SK-N-SH (cell line): ENCODE results near the gene ST13. TPM values are rescaled to one million over a fixed set of nuclear protein-coding genes. Genes with fewer than 3 reads are reported as not detected.
"Not testable (repeated sequence)": the region's sequence is repeated elsewhere in the genome, so short reads cannot be mapped to it uniquely, and the experiment has no call there.

Experiments
- CTCF ChIA-PET: fragments of 300-600, 350-600 bp; formaldehyde crosslinking; extraction: SDS; loops from one replicate; lab custom pipeline; 2021; lab: Yijun Ruan, JAX
- POLR2A ChIA-PET: fragments of 350-600 bp; sonication (Branson Sonifier 250); formaldehyde crosslinking; extraction: SDS; loops from one replicate; lab custom pipeline; 2020; ENCODE audit warnings: antibody characterized with exemption, inconsistent platforms; lab: Yijun Ruan, JAX
- DNase-seq: peaks from one replicate; pipeline ENCODE4 v3.0.0; 2012
- H2AFZ ChIP-seq: fragments of 200-600 bp; sonication (generic); 2 replicates; pipeline ENCODE4 v1.8.1; 2016; ENCODE audit warnings: antibody characterized with exemption, mild to moderate bottlenecking, low read depth
- H3F3A ChIP-seq: fragments of 200-600 bp; sonication (generic); replicated peaks from 2 replicates; pipeline ENCODE3; 2016; ENCODE audit warnings: antibody characterized with exemption, mild to moderate bottlenecking; ENCODE audit not compliant: insufficient read depth
- H3K27ac ChIP-seq, 2 experiments: fragments of 200-500 bp in 1 of 2; fragments of 200-600 bp in 1 of 2; sonication (Bioruptor generic) in 1 of 2; sonication (generic), shearing (Covaris generic) in 1 of 2; 2 replicates each; pipeline versions ENCODE4 v1.5.1 to v1.6.1; 2014 to 2016; ENCODE audit warnings: low read depth in 2 of 2, inconsistent platforms in 1 of 2, low read length in 1 of 2, mild to moderate bottlenecking in 1 of 2, mixed read lengths in 1 of 2
- H3K27me3 ChIP-seq: fragments of 200-600 bp; sonication (generic), shearing (Covaris generic); 2 replicates; pipeline ENCODE4 v1.6.1; 2016; ENCODE audit warnings: mixed run types; ENCODE audit not compliant: insufficient read depth
- H3K36me3 ChIP-seq, 2 experiments: fragments of 200-500 bp in 1 of 2; fragments of 200-600 bp in 1 of 2; sonication (Bioruptor generic) in 1 of 2; sonication (generic) in 1 of 2; replicated peaks in 1 of 2; 2 replicates each; pipeline versions ENCODE3 to v1.5.1; 2014 to 2016; ENCODE audit warnings: low read length in 1 of 2, mild to moderate bottlenecking in 1 of 2; ENCODE audit not compliant: insufficient read depth in 2 of 2, control insufficient read depth in 1 of 2
- H3K4me1 ChIP-seq, 2 experiments: fragments of 200-500 bp in 1 of 2; fragments of 200-600 bp in 1 of 2; sonication (Bioruptor generic) in 1 of 2; sonication (generic), shearing (Covaris generic) in 1 of 2; 2 replicates each; pipeline versions ENCODE4 v1.5.1 to v1.6.1; 2014 to 2016; ENCODE audit warnings: low read depth in 1 of 2, low read length in 1 of 2, mixed run types in 1 of 2; ENCODE audit not compliant: insufficient read depth in 2 of 2, control insufficient read depth in 1 of 2
- H3K4me2 ChIP-seq: fragments of 200-600 bp; sonication (generic), shearing (Covaris generic); 2 replicates; pipeline ENCODE4 v1.6.1; 2017; ENCODE audit warnings: mixed run types
- H3K4me3 ChIP-seq, 2 experiments: fragments of 200-500 bp in 1 of 2; fragments of 200-600 bp in 1 of 2; sonication (Bioruptor generic) in 1 of 2; sonication (generic), shearing (Covaris generic) in 1 of 2; 2 replicates each; pipeline versions ENCODE4 v1.5.1 to v1.8.1; 2014 to 2016; ENCODE audit warnings: low read depth in 2 of 2, inconsistent platforms in 1 of 2, low read length in 1 of 2, mild to moderate bottlenecking in 1 of 2, mixed read lengths in 1 of 2, moderate library complexity in 1 of 2
- H3K79me2 ChIP-seq: fragments of 200-600 bp; sonication (generic); 2 replicates; pipeline ENCODE4 v1.8.1; 2017; ENCODE audit warnings: mild to moderate bottlenecking; ENCODE audit not compliant: insufficient read depth
- H3K9ac ChIP-seq: fragments of 200-600 bp; sonication (generic); 2 replicates; pipeline ENCODE4 v1.6.1; 2017; ENCODE audit warnings: mixed run types
- H3K9me2 ChIP-seq: fragments of 200-600 bp; sonication (generic); 2 replicates; pipeline ENCODE4 v1.6.1; 2017; ENCODE audit warnings: mixed run types
- H3K9me3 ChIP-seq: fragments of 200-600 bp; sonication (generic); 2 replicates; pipeline ENCODE4 v1.6.1; 2017; ENCODE audit warnings: mixed run types, mild to moderate bottlenecking, moderate library complexity
- H4K20me1 ChIP-seq: fragments of 200-600 bp; sonication (generic); 2 replicates; pipeline ENCODE4 v1.6.1; 2017; ENCODE audit warnings: mild to moderate bottlenecking, mixed run types; ENCODE audit not compliant: insufficient read depth
- NFIC ChIP-seq: IDR thresholded peaks from 2 replicates; pipeline ENCODE4 v1.4.0; 2012; ENCODE audit warnings: borderline replicate concordance
- PBX3 ChIP-seq: IDR thresholded peaks from 2 replicates; pipeline ENCODE4; 2012
- REST ChIP-seq: IDR thresholded peaks from 2 replicates; pipeline ENCODE4 v1.6.1; 2012; ENCODE audit warnings: mild to moderate bottlenecking, low read depth, low read length, moderate library complexity
- RXRA ChIP-seq: IDR thresholded peaks from 2 replicates; pipeline ENCODE4 v1.4.0; 2012; ENCODE audit warnings: low read depth, mild to moderate bottlenecking, borderline replicate concordance
- YY1 ChIP-seq: IDR thresholded peaks from 2 replicates; pipeline ENCODE4 v1.4.0; 2012; ENCODE audit warnings: low read depth, mild to moderate bottlenecking
- WGBS: methylation state at CpG from one replicate; pipeline ENCODE4 v1.1.6; 2017; ENCODE audit warnings: low lambda C conversion rate; 5-methylcytosine and 5-hydroxymethylcytosine counted together
- polyA plus RNA-seq, 3 experiments: library from polyadenylated mRNA; depleted of rRNA; stranded (reverse); fragments of >200 nt; gene quantifications; 2 replicates each; pipeline ENCODE4 v1.2.3, GENCODE V29; 2012

The ST13 gene
- polyA plus RNA-seq, 1 of the 3 experiments (the other 2 are of a cell fraction), result 66.0 TPM

GRCh38 chr22:40853333-40853732, 3.1 kb downstream of the ST13 start (continued):
- no peak for TF ChIP-seq REST
- TF ChIP-seq, all 33 proteins: peak for 0

- H3K36me3 ChIP-seq, result peaks cover 33 to 37% of the 10 kb centered on the region in 2 experiments
- DNase-seq, H3K4me1 ChIP-seq, H3K27me3 ChIP-seq, H2AFZ ChIP-seq, H3K4me2 ChIP-seq, H3K9ac ChIP-seq, H3K9me3 ChIP-seq, H3K27ac ChIP-seq, H3K9me2 ChIP-seq, POLR2A ChIA-PET, H3K4me3 ChIP-seq, H4K20me1 ChIP-seq, H3F3A ChIP-seq, CTCF ChIA-PET: not testable (repeated sequence)
- H3K79me2 ChIP-seq, result peaks cover 71% of the 10 kb centered on the region
- 95% methylated on average over 11 of the region's 11 CpGs for WGBS
Measured at GRCh38 chr22:40845816-40846215, 10.6 kb downstream of the ST13 start.

- no peak overlapping the region for H3K9ac ChIP-seq
- no peak overlapping the region for H3K4me3 ChIP-seq
- no peaks in the 10 kb centered on the region for H3K9me2 ChIP-seq
- WGBS, result 96% methylated on average over 3 of the region's 3 CpGs
- DNase-seq, result no peak
- TF ChIP-seq RXRA, result no peak
- no peak for TF ChIP-seq PBX3
- TF ChIP-seq YY1, result no peak
- no peak for TF ChIP-seq NFIC
- TF ChIP-seq, all 33 proteins: peak for 0
- Histone ChIP-seq H3K27me3 (no peaks in the 10 kb centered on the region), H3K36me3 (peaks cover 36 to 43% of the 10 kb centered on the region in 2 experiments), H3K9me3 (no peaks in the 10 kb centered on the region), H3K27ac (no peak overlapping the region), H4K20me1 (no peaks in the 10 kb centered on the region), H3F3A (no peaks in the 10 kb centered on the region), H3K4me1 (no peaks in the 10 kb centered on the region), H3K79me2 (peaks cover 67% of the 10 kb centered on the region), H2AFZ (no peak overlapping the region), H3K4me2 (no peak overlapping the region)
- ChIA-PET CTCF (no interaction called here), POLR2A (no interaction called here)
Measured at GRCh38 chr22:40844951-40845350, 11.5 kb downstream of the ST13 start.
